Lung (tissue), 12 donors: ENCODE results near the gene FOXA2. TPM values are rescaled to one million over a fixed set of nuclear protein-coding genes. Genes with fewer than 3 reads are reported as not detected.

Source experiments
- ATAC-seq: fragments of 200-7000 bp; cut with Tn5 transposase; one replicate; pipeline ENCODE4 v1.9.1; 2020; ENCODE audit warnings: moderate number of reproducible peaks; ENCODE audit not compliant: insufficient read depth, low FRiP score
- DNase-seq, 3 donors: peaks; one replicate each; pipeline ENCODE4 v3.0.0-alpha.2; 2013 to 2017
- H3K27ac ChIP-seq, 2 donors: one replicate each; pipeline ENCODE4 v1.5.1; 2013; ENCODE audit warnings: mild to moderate bottlenecking in 2 of 2, moderate library complexity in 2 of 2, control low read depth in 1 of 2, inconsistent platforms in 1 of 2, low read depth in 1 of 2, low read length in 1 of 2
- H3K27me3 ChIP-seq, 3 donors: one replicate each; pipeline ENCODE4 v1.5.1; 2013; ENCODE audit warnings: low read length in 2 of 3; ENCODE audit not compliant: control insufficient read depth in 3 of 3, insufficient read depth in 3 of 3
- H3K36me3 ChIP-seq, 4 donors: one replicate each; pipeline ENCODE4 v1.5.1; 2013; ENCODE audit warnings: low read length in 4 of 4, mild to moderate bottlenecking in 1 of 4, moderate library complexity in 1 of 4; ENCODE audit not compliant: control insufficient read depth in 4 of 4, insufficient read depth in 4 of 4
- H3K4me1 ChIP-seq, 5 donors: one replicate each; pipeline ENCODE4 v1.5.1; 2013; ENCODE audit warnings: low read length in 5 of 5, mild to moderate bottlenecking in 2 of 5, moderate library complexity in 1 of 5; ENCODE audit not compliant: control insufficient read depth in 5 of 5, insufficient read depth in 5 of 5
- H3K4me3 ChIP-seq: one replicate; pipeline ENCODE4 v1.5.1; 2013; ENCODE audit warnings: mild to moderate bottlenecking, control low read depth, moderate library complexity
- H3K9ac ChIP-seq, 2 donors: one replicate each; pipeline ENCODE4 v1.5.1; 2013; ENCODE audit warnings: low read length in 2 of 2, control low read depth in 1 of 2; ENCODE audit not compliant: insufficient read depth in 1 of 2
- H3K9me3 ChIP-seq, 4 donors: one replicate each; pipeline ENCODE4 v1.5.1; 2013; ENCODE audit warnings: low read length in 3 of 4, mild to moderate bottlenecking in 1 of 4, moderate library complexity in 1 of 4; ENCODE audit not compliant: control insufficient read depth in 4 of 4, insufficient read depth in 3 of 4
- WGBS, 2 donors: extraction: QIAGEN DNeasy Blood & Tissue Kit; methylation state at CpG; one replicate each; pipeline ENCODE4 v1.1.7; 2013; 5-methylcytosine and 5-hydroxymethylcytosine counted together
- polyA plus RNA-seq, 2 donors: library from polyadenylated mRNA; stranded (reverse); fragments of 200-250 nt; gene quantifications; one replicate each; pipeline ENCODE4 v1.2.1, GENCODE V29; 2013
- total RNA-seq, 2 donors: library from RNA; depleted of rRNA in 1 of 2; stranded (reverse); fragments of >200 nt in 1 of 2; gene quantifications; one replicate each; pipeline ENCODE4 v1.2.1, GENCODE V29; 2014 to 2021
- TF ChIP-seq, protein P1 (sequence below): IDR thresholded peaks from 2 replicates; pipeline ENCODE4 v1.5.1; 2012; ENCODE audit warnings: mild to moderate bottlenecking; ENCODE audit errors: control extremely low read depth, extremely low read depth
- donor health status: control.
- donor health status: control.
- donor health status: Bipolar disorder and iron deficiency.
- donor health status: healthy.
- donor health status: DM: yes; HTN: yes; CAD: no.

FOXA2 gene
- total and polyA plus RNA-seq, 4 donors = 10.0 to 39.5 (median 17.6) TPM

DNA sequence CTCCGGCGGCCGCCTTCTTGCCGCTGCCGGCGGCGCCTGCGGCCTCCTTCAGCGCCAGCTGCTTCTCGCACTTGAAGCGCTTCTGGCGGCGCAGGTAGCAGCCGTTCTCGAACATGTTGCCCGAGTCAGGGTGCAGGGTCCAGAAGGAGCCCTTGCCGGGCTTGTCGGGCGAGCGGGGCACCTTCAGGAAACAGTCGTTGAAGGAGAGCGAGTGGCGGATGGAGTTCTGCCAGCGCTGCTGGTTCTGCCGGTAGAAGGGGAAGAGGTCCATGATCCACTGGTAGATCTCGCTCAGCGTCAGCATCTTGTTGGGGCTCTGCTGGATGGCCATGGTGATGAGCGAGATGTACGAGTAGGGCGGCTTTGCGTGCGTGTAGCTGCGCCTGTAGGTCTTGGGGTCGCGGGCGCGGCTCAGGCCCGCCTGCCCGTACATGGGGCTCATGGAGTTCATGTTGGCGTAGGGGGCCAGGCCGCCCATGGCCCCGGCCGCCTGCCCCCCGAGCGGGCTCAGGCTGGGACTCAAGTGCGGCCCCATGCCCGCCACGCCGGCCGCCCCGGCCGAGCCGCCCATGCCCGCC, 1.9 kb downstream of the FOXA2 start:
- ATAC-seq (no peak), DNase-seq (peak in 1 of 3 donors; percentile 6)
- Histone ChIP-seq H3K27ac (peak overlapping the region in 1 of 2 donors; percentile 91), H3K9ac (peak overlapping the region in 1 of 2 donors; percentile 91), H3K36me3 (no peaks in the 10 kb centered on the region), H3K4me1 (peaks cover 0 to 12% (median 6%) of the 10 kb centered on the region in 5 donors), H3K4me3 (peak overlapping the region; percentile 65), H3K9me3 (peaks cover 0 to 2% (median 0%) of the 10 kb centered on the region in 4 donors), H3K27me3 (peaks cover 0 to 79% (median 74%) of the 10 kb centered on the region in 3 donors)
- TF ChIP-seq, protein P1, sequence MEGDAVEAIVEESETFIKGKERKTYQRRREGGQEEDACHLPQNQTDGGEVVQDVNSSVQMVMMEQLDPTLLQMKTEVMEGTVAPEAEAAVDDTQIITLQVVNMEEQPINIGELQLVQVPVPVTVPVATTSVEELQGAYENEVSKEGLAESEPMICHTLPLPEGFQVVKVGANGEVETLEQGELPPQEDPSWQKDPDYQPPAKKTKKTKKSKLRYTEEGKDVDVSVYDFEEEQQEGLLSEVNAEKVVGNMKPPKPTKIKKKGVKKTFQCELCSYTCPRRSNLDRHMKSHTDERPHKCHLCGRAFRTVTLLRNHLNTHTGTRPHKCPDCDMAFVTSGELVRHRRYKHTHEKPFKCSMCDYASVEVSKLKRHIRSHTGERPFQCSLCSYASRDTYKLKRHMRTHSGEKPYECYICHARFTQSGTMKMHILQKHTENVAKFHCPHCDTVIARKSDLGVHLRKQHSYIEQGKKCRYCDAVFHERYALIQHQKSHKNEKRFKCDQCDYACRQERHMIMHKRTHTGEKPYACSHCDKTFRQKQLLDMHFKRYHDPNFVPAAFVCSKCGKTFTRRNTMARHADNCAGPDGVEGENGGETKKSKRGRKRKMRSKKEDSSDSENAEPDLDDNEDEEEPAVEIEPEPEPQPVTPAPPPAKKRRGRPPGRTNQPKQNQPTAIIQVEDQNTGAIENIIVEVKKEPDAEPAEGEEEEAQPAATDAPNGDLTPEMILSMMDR = no peak
- WGBS, 2 donors = 3 to 6% methylated on average over 29 to 54 of the region's 54 CpGs

DNA sequence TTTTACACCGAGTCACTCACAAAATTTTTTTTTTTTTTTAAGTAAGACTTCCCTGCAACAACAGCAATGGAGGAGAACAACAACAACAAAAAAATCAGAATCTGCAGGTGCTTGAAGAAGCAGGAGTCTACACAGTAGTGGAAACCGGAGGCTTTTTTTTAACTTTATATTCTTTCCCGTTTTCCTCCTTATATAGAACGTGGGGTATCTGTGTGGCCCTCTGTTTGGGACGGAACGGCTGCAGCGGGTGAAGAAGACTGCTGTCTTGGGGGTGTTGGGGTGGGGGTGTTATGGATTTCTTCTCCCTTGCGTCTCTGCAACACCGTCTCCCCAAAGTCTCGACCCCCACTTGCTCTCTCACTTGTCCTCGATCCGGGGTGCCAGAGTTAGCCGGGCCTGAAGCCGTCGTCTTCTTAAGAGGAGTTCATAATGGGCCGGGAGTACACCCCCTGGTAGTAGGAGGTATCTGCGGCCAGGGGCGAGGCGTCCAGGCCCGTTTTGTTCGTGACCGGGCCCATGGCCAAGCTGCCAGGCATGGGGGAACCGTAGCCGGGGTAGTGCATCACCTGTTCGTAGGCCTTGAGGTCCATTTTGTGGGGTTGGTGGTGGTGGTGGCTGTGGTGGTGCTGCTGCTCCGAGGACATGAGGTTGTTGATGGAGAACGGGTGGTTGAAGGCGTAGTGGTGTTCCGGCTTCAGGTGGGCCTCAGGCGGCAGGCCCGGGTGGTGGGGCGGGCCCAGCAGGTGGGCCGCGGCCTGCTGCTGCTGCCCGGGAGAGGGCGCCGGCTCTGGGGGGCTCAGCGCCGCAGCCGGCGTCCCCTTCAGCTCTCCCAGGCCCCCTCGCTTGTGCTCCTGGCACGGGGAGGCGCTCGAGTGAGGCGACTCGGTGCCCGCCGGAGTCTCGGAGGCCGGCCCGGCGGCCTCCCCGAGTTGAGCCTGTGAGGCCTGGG, 2.7 kb downstream of the FOXA2 start:
- 6 to 8% methylated on average over 38 to 54 of the region's 54 CpGs for WGBS, 2 donors
- Histone ChIP-seq H3K9me3 (peaks cover 0 to 2% (median 0%) of the 10 kb centered on the region in 4 donors), H3K36me3 (no peaks in the 10 kb centered on the region), H3K4me3 (peak overlapping the region; percentile 65), H3K9ac (peak overlapping the region; percentile 55 to 91), H3K27ac (peak overlapping the region in 1 of 2 donors; percentile 91), H3K4me1 (peaks cover 0 to 12% (median 6%) of the 10 kb centered on the region in 5 donors), H3K27me3 (peaks cover 0 to 80% (median 75%) of the 10 kb centered on the region in 3 donors)
- no peak for DNase-seq
- ATAC-seq = no peak
- TF ChIP-seq, protein P1 = no peak

DNA sequence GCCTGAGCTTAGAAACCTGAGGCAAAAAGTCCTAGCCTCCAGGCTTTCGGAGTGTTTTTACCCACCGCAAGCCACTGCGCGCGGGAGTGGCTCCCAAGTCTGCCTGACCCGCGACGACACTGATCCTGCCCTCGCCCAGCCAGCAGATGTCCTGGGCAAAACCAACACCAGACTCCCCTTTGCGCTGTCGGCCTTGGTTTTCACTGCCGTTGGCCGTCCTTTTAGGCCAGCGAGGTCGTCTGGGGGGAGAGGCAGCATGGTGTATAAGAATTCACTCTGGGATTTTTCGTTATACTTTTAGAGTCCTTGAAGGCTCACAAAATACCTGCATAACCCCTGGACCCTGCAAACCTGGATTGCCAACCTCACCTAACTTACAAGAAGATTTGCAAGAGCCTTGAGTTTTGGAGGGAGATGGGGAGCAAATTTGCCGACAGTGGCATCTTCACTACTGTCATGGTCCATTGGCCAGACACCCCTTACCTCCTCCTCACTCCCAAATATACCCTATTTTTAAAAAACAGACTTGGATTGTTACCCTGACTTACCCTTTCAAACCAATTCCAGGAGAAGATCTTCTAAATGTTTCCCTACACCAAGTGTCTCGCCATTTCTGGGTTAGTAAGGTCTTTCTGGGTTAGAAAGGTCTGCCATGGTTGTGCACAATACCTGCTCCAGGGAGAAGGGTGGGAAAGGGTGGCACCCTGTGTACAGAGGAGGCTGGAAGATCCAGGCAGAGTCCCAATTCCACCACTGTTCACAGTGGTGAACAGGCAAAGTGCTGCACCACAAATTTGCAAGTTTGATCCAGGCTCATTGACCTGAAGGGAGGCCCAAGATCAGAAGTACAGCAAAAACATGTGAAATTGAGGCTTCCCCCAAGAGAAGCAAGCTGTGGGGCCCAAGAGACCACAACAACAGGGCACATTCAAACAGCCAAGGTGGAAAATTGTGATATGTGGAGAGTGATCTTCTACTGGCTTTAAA, 4.4 kb downstream of the FOXA2 start:
- Histone ChIP-seq H3K9ac (peak overlapping the region; percentile 31 to 55), H3K9me3 (peaks cover 0 to 4% (median 0%) of the 10 kb centered on the region in 4 donors), H3K4me3 (no peak overlapping the region), H3K27me3 (peaks cover 0 to 80% (median 77%) of the 10 kb centered on the region in 3 donors), H3K27ac (peak overlapping the region in 1 of 2 donors; percentile 92), H3K4me1 (peaks cover 0 to 10% (median 6%) of the 10 kb centered on the region in 5 donors), H3K36me3 (no peaks in the 10 kb centered on the region)
- WGBS, 2 donors = 11 to 12% methylated on average over 18 of the region's 18 CpGs
- DNase-seq = peak in 1 of 3 donors; percentile 23
- TF ChIP-seq, protein P1 = no peak
- ATAC-seq = no peak
